ENCODE results near the gene FBLN1. TPM values are rescaled to one million over a fixed set of nuclear protein-coding genes. Genes with fewer than 3 reads are reported as not detected.

The FBLN1 gene
- polyA plus RNA-seq, 1 experiment, result 1,033 TPM

GRCh38 chr22:45648301-45649117 is 145.8 kb downstream of the FBLN1 start:
- ChIA-PET CTCF (interaction anchor here (0.7 to 4.4 kb wide), 6 partner anchors 9 to 219 kb away, joined by 3 to 34 read pairs (median 6); no protein-coding TSS in a partner anchor), POLR2A (no interaction called here)
- H3K27me3 ChIP-seq (ENCODE audit: control insufficient read depth, insufficient read depth, low read length), result 0 out of 2 replicates have a peak, but pooled peaks cover 2% of the 10 kb centered on the region
- H3K4me3 ChIP-seq (ENCODE audit: low read depth, low read length), result no peak overlapping the region
- no peaks in the 10 kb centered on the region for H3K36me3 ChIP-seq (ENCODE audit: control insufficient read depth, insufficient read depth, low read length)
- no peak for DNase-seq (ENCODE audit: low read depth)
- no peak for TF ChIP-seq CTCF (IDR thresholded peaks at IDR 0.05; ENCODE audit: insufficient read depth, low read depth, low read length)

GRCh38 chr22:45649809-45650208 is 147.1 kb downstream of the FBLN1 start:
- no peak for DNase-seq (ENCODE audit: low read depth)
- ChIA-PET CTCF (no interaction called here), POLR2A (no interaction called here)
- no peaks in the 10 kb centered on the region for H3K36me3 ChIP-seq (ENCODE audit: control insufficient read depth, insufficient read depth, low read length)
- 0 out of 2 replicates have a peak, but pooled peaks cover 2% of the 10 kb centered on the region for H3K27me3 ChIP-seq (ENCODE audit: control insufficient read depth, insufficient read depth, low read length)
- H3K4me3 ChIP-seq (ENCODE audit: low read depth, low read length), result no peak overlapping the region
- no peak for TF ChIP-seq CTCF (IDR thresholded peaks at IDR 0.05; ENCODE audit: insufficient read depth, low read depth, low read length)

- CTCF ChIA-PET, result interaction anchor here (0.8 kb wide), 1 partner anchor 261 kb away, joined by 3 read pairs; no protein-coding TSS in a partner anchor
- POLR2A ChIA-PET, result no interaction called here
- DNase-seq (ENCODE audit: low read depth), result no peak
- TF ChIP-seq CTCF (IDR thresholded peaks at IDR 0.05; ENCODE audit: insufficient read depth, low read depth, low read length), result no peak
- Histone ChIP-seq H3K36me3 (ENCODE audit: control insufficient read depth, insufficient read depth, low read length) (no peaks in the 10 kb centered on the region), H3K4me3 (ENCODE audit: low read depth, low read length) (no peak overlapping the region), H3K27me3 (ENCODE audit: control insufficient read depth, insufficient read depth, low read length) (0 out of 2 replicates have a peak, but pooled peaks cover 2% of the 10 kb centered on the region)
These were observed 148.0 kb downstream of the FBLN1 start for GRCh38 chr22:45650721-45651120.

Small RNA genes within 50 kb of the gene (small RNA-seq; reads per million reads assigned to genes)
- gene RNU6-1161P (ENCODE audit: insufficient read length, low read depth, low replicate concordance), result not detected

Other genes starting within 250 kb of the FBLN1 start
- gene UPK3A, start 217.9 kb upstream of the FBLN1 start, polyA plus RNA-seq (2011; rRNA removed), result not detected in 2 replicates
- 17.6 and 18.8 TPM in 2 replicates for gene FAM118A, start 192.9 kb upstream of the FBLN1 start, polyA plus RNA-seq (2011; rRNA removed)
- not detected in 2 replicates for gene SMC1B, start 89.3 kb upstream of the FBLN1 start, polyA plus RNA-seq (2011; rRNA removed)
- 0.58 and 1.0 TPM in 2 replicates for gene RIBC2, start 89.2 kb upstream of the FBLN1 start, polyA plus RNA-seq (2011; rRNA removed)
- 328 and 481 TPM in 2 replicates for gene ATXN10, start 169.0 kb downstream of the FBLN1 start, polyA plus RNA-seq (2011; rRNA removed)

Data from BJ (cell line).